HepG2 (cell line): ENCODE data around the gene PTCH1. TPM values are rescaled to one million over a fixed set of nuclear protein-coding genes. Genes with fewer than 3 reads are reported as not detected.

ENCODE experiments used
- ATAC-seq: fragments of 200-7000 bp; cut with Tn5 transposase; 3 replicates; pipeline ENCODE4 v1.9.1; 2020; ENCODE audit warnings: mild to moderate bottlenecking, moderate library complexity
- BruUV-seq: library from RNA; stranded (reverse); fragments of 400-500 nt; replicated peaks from 2 replicates; lab custom pipeline; 2021; lab: Mats Ljungman, UMichigan
- CTCF ChIA-PET: fragments of 300-600 bp; formaldehyde crosslinking; extraction: SDS; loops from one replicate; lab custom pipeline; 2021; ENCODE audit warnings: low total read pairs, inconsistent platforms, low intra/inter-chr PET ratio; lab: Yijun Ruan, JAX
- POLR2A ChIA-PET: fragments of 350-600 bp; sonication (Branson Sonifier 250); formaldehyde crosslinking; loops from one replicate; lab custom pipeline; 2020; ENCODE audit warnings: antibody characterized with exemption, inconsistent platforms; lab: Yijun Ruan, JAX
- DNase-seq: peaks from one replicate; pipeline ENCODE4 v3.0.0-alpha.2; 2015; ENCODE audit warnings: low spot score
- FAIRE-seq: peaks from 3 replicates; lab custom pipeline; 2011; peaks lifted over from hg19 to GRCh38; lab: Jason Lieb, UNC
- H2AFZ ChIP-seq: one replicate; pipeline ENCODE4 v1.6.1; 2011; ENCODE audit warnings: low read length, inconsistent platforms
- H3K27ac ChIP-seq: fragments of 300-600 bp; 3 replicates; pipeline ENCODE4 v1.8.0; 2011; ENCODE audit warnings: mixed run types, mild to moderate bottlenecking, mixed read lengths, low read length, inconsistent platforms; ENCODE audit not compliant: insufficient read depth; ENCODE audit errors: extremely low read length
- H3K27me3 ChIP-seq, 2 experiments: fragments of 200-600 bp in 1 of 2; 2 replicates in 1 of 2; 3 replicates in 1 of 2; pipeline versions ENCODE4 v1.6.0 to v1.8.0; 2011; ENCODE audit warnings: low read length in 2 of 2, mild to moderate bottlenecking in 2 of 2, moderate library complexity in 2 of 2, inconsistent platforms in 1 of 2; ENCODE audit not compliant: insufficient read depth in 2 of 2, control insufficient read depth in 1 of 2
- H3K36me3 ChIP-seq, 2 experiments: fragments of 200-600 bp in 1 of 2; replicated peaks in 1 of 2; 2 replicates in 1 of 2; 3 replicates in 1 of 2; pipeline versions ENCODE4 v1.5.1 to v1.8.0; 2011; ENCODE audit warnings: low read length in 2 of 2, inconsistent platforms in 1 of 2; ENCODE audit not compliant: insufficient read depth in 2 of 2, control insufficient read depth in 1 of 2
- H3K4me1 ChIP-seq: 2 replicates; pipeline ENCODE4 v1.5.1; 2012; ENCODE audit warnings: low read length, inconsistent platforms; ENCODE audit not compliant: insufficient read depth
- H3K4me2 ChIP-seq: 2 replicates; pipeline ENCODE4 v1.6.0; 2011; ENCODE audit warnings: low read depth, low read length, inconsistent platforms
- H3K4me3 ChIP-seq, 3 experiments: fragments of 200-600 bp in 1 of 3; sonication (generic), shearing (Covaris generic) in 1 of 3; replicated peaks in 1 of 3; 2 replicates each; pipeline ENCODE4 v1.5.1; 2011 to 2016; ENCODE audit warnings: low read length in 3 of 3, inconsistent platforms in 2 of 3, low read depth in 2 of 3, mild to moderate bottlenecking in 2 of 3, control low read depth in 1 of 3, mixed read lengths in 1 of 3; ENCODE audit not compliant: insufficient read depth in 1 of 3
- H3K79me2 ChIP-seq: one replicate; pipeline ENCODE4 v1.6.1; 2011; ENCODE audit warnings: low read length, inconsistent platforms; ENCODE audit not compliant: insufficient read depth
- H3K9ac ChIP-seq: 2 replicates; pipeline ENCODE4 v1.6.0; 2011; ENCODE audit warnings: mild to moderate bottlenecking, low read depth, low read length, inconsistent platforms; ENCODE audit not compliant: insufficient read depth
- H3K9me3 ChIP-seq: 2 replicates; pipeline ENCODE4 v1.5.1; 2012; ENCODE audit warnings: mild to moderate bottlenecking, low read length
- H4K20me1 ChIP-seq: 2 replicates; pipeline ENCODE4 v1.6.0; 2011; ENCODE audit warnings: inconsistent platforms, mild to moderate bottlenecking, low read length, moderate library complexity; ENCODE audit not compliant: insufficient read depth
- ATF7 ChIP-seq, 2 experiments: fragments of 450-650 bp in 1 of 2; sonication (generic) in 1 of 2; formaldehyde crosslinking in 1 of 2; IDR thresholded peaks; 2 replicates each; pipeline versions ENCODE4 v1.4.0 to v1.6.1; 2016 to 2020; ENCODE audit warnings: antibody characterized with exemption in 1 of 2, mild to moderate bottlenecking in 1 of 2, missing genetic modification reagents in 1 of 2
- BCL3 ChIP-seq: sonication (generic); formaldehyde crosslinking; IDR thresholded peaks from 2 replicates; pipeline ENCODE4 v1.5.1; 2020; ENCODE audit warnings: mild to moderate bottlenecking, missing genetic modification reagents, moderate library complexity
- E2F2 ChIP-seq: sonication (generic); formaldehyde crosslinking; IDR thresholded peaks from 2 replicates; pipeline ENCODE4 v1.4.0; 2020; ENCODE audit warnings: missing genetic modification reagents, borderline replicate concordance
- HMG20A ChIP-seq: IDR thresholded peaks from 2 replicates; pipeline ENCODE4 v1.6.1; 2016; ENCODE audit warnings: borderline replicate concordance
- HNRNPUL1 ChIP-seq: fragments of 200-400 bp; formaldehyde crosslinking; IDR thresholded peaks from 2 replicates; pipeline ENCODE4 v1.6.1; 2017; ENCODE audit warnings: low read depth, mild to moderate bottlenecking, low read length, moderate library complexity
- KDM6A ChIP-seq: IDR thresholded peaks from 2 replicates; pipeline ENCODE4 v1.6.1; 2016; ENCODE audit warnings: low read depth
- NFATC3 ChIP-seq: sonication (generic); formaldehyde crosslinking; IDR thresholded peaks from 2 replicates; pipeline ENCODE4 v1.5.1; 2020; ENCODE audit warnings: mild to moderate bottlenecking, missing genetic modification reagents
- SAP130 ChIP-seq: IDR thresholded peaks from 2 replicates; pipeline ENCODE4 v1.6.1; 2016; ENCODE audit warnings: low read depth
- ZFP36L2 ChIP-seq: sonication (generic); formaldehyde crosslinking; IDR thresholded peaks from 2 replicates; pipeline ENCODE4 v1.4.0; 2020; ENCODE audit warnings: missing genetic modification reagents
- ZNF160 ChIP-seq: sonication (generic); formaldehyde crosslinking; IDR thresholded peaks from 2 replicates; pipeline ENCODE4 v1.8.0; 2022; ENCODE audit warnings: mild to moderate bottlenecking, inconsistent platforms, missing genetic modification reagents
- ZNF207 ChIP-seq: fragments of 450-650 bp; IDR thresholded peaks from 2 replicates; pipeline ENCODE4 v1.6.1; 2016; ENCODE audit warnings: antibody characterized with exemption, borderline replicate concordance
- ZNF232 ChIP-seq: sonication (generic); formaldehyde crosslinking; IDR thresholded peaks from 2 replicates; pipeline ENCODE4 v1.4.0; 2020; ENCODE audit warnings: missing genetic modification reagents, borderline replicate concordance
- ZNF275 ChIP-seq: sonication (generic); formaldehyde crosslinking; IDR thresholded peaks from 2 replicates; pipeline ENCODE4 v1.8.0; 2022; ENCODE audit warnings: missing genetic modification reagents, mild to moderate bottlenecking, inconsistent platforms, borderline replicate concordance
- ZNF546 ChIP-seq: sonication (generic); formaldehyde crosslinking; conservative IDR thresholded peaks from 2 replicates; pipeline ENCODE4 v1.8.1; 2023; ENCODE audit warnings: mild to moderate bottlenecking, missing genetic modification reagents
- ZNF557 ChIP-seq: sonication (generic); formaldehyde crosslinking; IDR thresholded peaks from 2 replicates; pipeline ENCODE4 v1.4.0; 2020; ENCODE audit warnings: missing genetic modification reagents
- ZNF572 ChIP-seq: sonication (generic); formaldehyde crosslinking; IDR thresholded peaks from 2 replicates; pipeline ENCODE4 v1.5.1; 2020; ENCODE audit warnings: mild to moderate bottlenecking, missing genetic modification reagents
- ZNF678 ChIP-seq: sonication (generic); formaldehyde crosslinking; IDR thresholded peaks from 2 replicates; pipeline ENCODE4 v1.4.0; 2020; ENCODE audit warnings: mild to moderate bottlenecking, missing genetic modification reagents
- ZNF891 ChIP-seq: sonication (generic); formaldehyde crosslinking; IDR thresholded peaks from 2 replicates; pipeline ENCODE4 v1.5.0; 2020; ENCODE audit warnings: mild to moderate bottlenecking, missing genetic modification reagents
- WGBS: methylation state at CpG from one replicate; pipeline ENCODE4 v1.1.6; 2017; ENCODE audit warnings: low lambda C conversion rate; 5-methylcytosine and 5-hydroxymethylcytosine counted together
- in situ Hi-C: cut with HindIII; loops from 2 replicates; pipeline ENCODE4 v1.10.0; 2017; ENCODE audit warnings: low pct_unique_long_range_greater_than_20kb; ENCODE audit not compliant: extremely low pct_ligation_motif_present
- intact Hi-C: fragments of 100-400 bp; cut with micrococcal nuclease; formaldehyde crosslinking; loops from one replicate; pipeline ENCODE4 v1.10.0; 2022; ENCODE audit not compliant: unreplicated experiment
- polyA plus RNA-seq, 8 experiments: library from polyadenylated mRNA; depleted of rRNA in 3 of 8; stranded (reverse) in 7 of 8; unstranded in 1 of 8; fragments of >200 nt; fragmentation: Illumina TruSeq in 4 of 8; extraction: Trizol in 4 of 8; gene quantifications; 2 replicates each; pipeline versions ENCODE4 v1.2.1 to v1.2.3, GENCODE V29; 2011 to 2016; ENCODE audit warnings: low read depth in 4 of 8, missing spikeins in 1 of 8, mixed read lengths in 1 of 8; ENCODE audit not compliant: insufficient read depth in 1 of 8
- total RNA-seq, 5 experiments: library from RNA; depleted of rRNA; stranded (reverse); fragments of >200 nt; fragmentation: Illumina TruSeq; extraction: Trizol; gene quantifications; 2 replicates each; pipeline ENCODE4 v1.2.3, GENCODE V29; 2016; ENCODE audit warnings: low read depth in 1 of 5

The PTCH1 gene
- total and polyA plus RNA-seq, 2 of the 13 experiments (the other 11 are each of a cell fraction or from before 2014, with no cell fraction given): 2.8 to 3.9 TPM

GRCh38 chr9:95459178-95459577 lies 57.6 kb downstream of the PTCH1 start:
- no peak for ATAC-seq
- Histone ChIP-seq H3K4me3 (no peak overlapping the region), H3K9ac (no peak overlapping the region), H3K4me1 (no peaks in the 10 kb centered on the region), H2AFZ (no peak overlapping the region), H3K36me3 (peaks cover 12 to 54% of the 10 kb centered on the region in 2 experiments), H3K27me3 (no peaks in the 10 kb centered on the region), H4K20me1 (no peaks in the 10 kb centered on the region), H3K27ac (no peak overlapping the region), H3K9me3 (no peaks in the 10 kb centered on the region), H3K4me2 (no peak overlapping the region), H3K79me2 (no peaks in the 10 kb centered on the region)
- intact Hi-C loops (no loop called here), in situ Hi-C loops (no loop called here)
- TF ChIP-seq ATF7 (IDR thresholded peaks at IDR 0.05) (no peak), ATF7 (CRISPR knock-in tag; IDR thresholded peaks at IDR 0.05) (no peak), SAP130 (CRISPR knock-in tag) (no peak), KDM6A (no peak)
- no TSS peak for BruUV-seq
- ChIA-PET POLR2A (no interaction called here), CTCF (no interaction called here)
- no peak for DNase-seq
- no peak for FAIRE-seq
- WGBS: 94% methylated on average over 13 of the region's 13 CpGs

- H3K79me2 ChIP-seq: no peaks in the 10 kb centered on the region
- H3K4me1 ChIP-seq: no peaks in the 10 kb centered on the region
- DNase-seq (no peak), ATAC-seq (no peak), FAIRE-seq (no peak)
- ChIA-PET CTCF (no interaction called here), POLR2A (no interaction called here)
- H4K20me1 ChIP-seq: no peaks in the 10 kb centered on the region
- intact Hi-C loops: no loop called here
- in situ Hi-C loops: no loop called here
- no TSS peak for BruUV-seq
- no peak overlapping the region for H2AFZ ChIP-seq
- H3K27ac ChIP-seq: no peak overlapping the region
- H3K4me3 ChIP-seq: no peak overlapping the region
- no peak overlapping the region for H3K4me2 ChIP-seq
- 97% methylated on average over 6 of the region's 6 CpGs for WGBS
- no peaks in the 10 kb centered on the region for H3K9me3 ChIP-seq
- H3K9ac ChIP-seq: no peak overlapping the region
- H3K36me3 ChIP-seq: peaks cover 12 to 57% of the 10 kb centered on the region in 2 experiments
- H3K27me3 ChIP-seq: no peaks in the 10 kb centered on the region
- no peak for TF ChIP-seq HNRNPUL1
- TF ChIP-seq ZNF160 (CRISPR knock-in tag): no peak
- no peak for TF ChIP-seq HMG20A (CRISPR knock-in tag)
- no peak for TF ChIP-seq NFATC3 (CRISPR knock-in tag)
- no peak for TF ChIP-seq ZNF678 (CRISPR knock-in tag)
- no peak for TF ChIP-seq ZFP36L2 (CRISPR knock-in tag)
- no peak for TF ChIP-seq ZNF232 (CRISPR knock-in tag)
- TF ChIP-seq ZNF572: no peak
- no peak for TF ChIP-seq ZNF557
- no peak for TF ChIP-seq ZNF891 (CRISPR knock-in tag)
- TF ChIP-seq ZNF275 (CRISPR knock-in tag): no peak
- no peak for TF ChIP-seq ZNF546
- TF ChIP-seq ZNF207: no peak
- TF ChIP-seq BCL3 (CRISPR knock-in tag): no peak
- TF ChIP-seq E2F2 (CRISPR knock-in tag): no peak
Measured at GRCh38 chr9:95458666-95459065, 58.1 kb downstream of the PTCH1 start.
